Aorta (tissue), 5 donors: Measurements from ENCODE around the gene SPEF2. TPM values are rescaled to one million over a fixed set of nuclear protein-coding genes. Genes with fewer than 3 reads are reported as not detected.
"Not testable (repeated sequence)": the region's sequence is repeated elsewhere in the genome, so short reads cannot be mapped to it uniquely, and the experiment has no call there.

Experiments used
- ATAC-seq: fragments of 200-7000 bp; cut with Tn5 transposase; one replicate; pipeline ENCODE4 v1.9.1; 2022; ENCODE audit warnings: moderate library complexity; ENCODE audit not compliant: low FRiP score
- DNase-seq, 2 donors: peaks; one replicate each; pipeline ENCODE4 v3.0.0-alpha.2; 2020
- H3K27ac ChIP-seq, 2 donors: one replicate each; pipeline ENCODE4 v1.5.1; 2013; ENCODE audit warnings: low read length in 2 of 2, mild to moderate bottlenecking in 2 of 2, moderate library complexity in 2 of 2, control low read depth in 1 of 2, inconsistent platforms in 1 of 2, low read depth in 1 of 2
- H3K27me3 ChIP-seq, 2 donors: one replicate each; pipeline ENCODE4 v1.6.1; 2013; ENCODE audit warnings: control low read depth in 1 of 2, low read length in 1 of 2, mild to moderate bottlenecking in 1 of 2, moderate library complexity in 1 of 2; ENCODE audit not compliant: insufficient read depth in 2 of 2, control insufficient read depth in 1 of 2
- H3K36me3 ChIP-seq, 2 donors: one replicate each; pipeline ENCODE4 v1.6.1; 2013; ENCODE audit warnings: control low read depth in 1 of 2, low read length in 1 of 2, mild to moderate bottlenecking in 1 of 2; ENCODE audit not compliant: insufficient read depth in 2 of 2, control insufficient read depth in 1 of 2
- H3K4me1 ChIP-seq, 2 donors: one replicate each; pipeline ENCODE4 v1.6.1; 2013; ENCODE audit warnings: low read length in 2 of 2, control low read depth in 1 of 2, mild to moderate bottlenecking in 1 of 2, moderate library complexity in 1 of 2; ENCODE audit not compliant: insufficient read depth in 2 of 2, control insufficient read depth in 1 of 2
- H3K4me3 ChIP-seq, 2 donors: one replicate each; pipeline ENCODE4 v1.5.1; 2013; ENCODE audit warnings: low read length in 2 of 2, control low read depth in 1 of 2, mild to moderate bottlenecking in 1 of 2
- H3K9me3 ChIP-seq: one replicate; pipeline ENCODE4 v1.6.1; 2013; ENCODE audit warnings: mild to moderate bottlenecking, low read length; ENCODE audit not compliant: control insufficient read depth
- WGBS, 2 donors: extraction: QIAGEN DNeasy Blood & Tissue Kit; methylation state at CpG; one replicate each; pipeline ENCODE4 v1.1.7; 2013; 5-methylcytosine and 5-hydroxymethylcytosine counted together
- intact Hi-C, 2 donors: fragments of 100-400 bp; cut with DNase I; formaldehyde crosslinking; loops; one replicate each; pipeline versions ENCODE4 v1.14.2 to v1.15.0; 2022
- polyA plus RNA-seq, 2 donors: library from polyadenylated mRNA; stranded (reverse); fragments of 200-250 nt; gene quantifications; one replicate each; pipeline ENCODE4 v1.2.3, GENCODE V29; 2013
- total RNA-seq, 2 donors: library from RNA; stranded (reverse); fragmentation: NEBNext Ultra II Directional; extraction: Animal tissue kit (Norgen Biotek cat#: 25700); gene quantifications; one replicate each; pipeline ENCODE4 v1.2.1, GENCODE V29; 2021
- donor health status: healthy with polysubstance abuse.
- donor health status: Bipolar disorder and iron deficiency.
- donor health status: DM: no; HTN: no; CAD: no.
- donor health status: DM: no; HTN: no; CAD: no.
- donor health status: DM: yes; HTN: yes; CAD: no.

SPEF2 gene
- total and polyA plus RNA-seq, 4 donors: 1.0 to 10.9 (median 4.7) TPM

GRCh38 chr5:35833224-35833623 lies 215.6 kb downstream of the SPEF2 start:
- no peak overlapping the region for H3K4me3 ChIP-seq
- WGBS, 2 donors: 81 to 89% methylated on average over 2 of the region's 2 CpGs
- no peak overlapping the region for H3K27ac ChIP-seq
- no peaks in the 10 kb centered on the region for H3K36me3 ChIP-seq
- intact Hi-C loops: no loop called here
- no peaks in the 10 kb centered on the region for H3K27me3 ChIP-seq
- DNase-seq (no peak), ATAC-seq (no peak)
- H3K9me3 ChIP-seq: no peaks in the 10 kb centered on the region
- no peaks in the 10 kb centered on the region for H3K4me1 ChIP-seq

GRCh38 chr5:35835796-35836742 lies 218.4 kb downstream of the SPEF2 start:
- DNase-seq: no peak
- H3K4me1 ChIP-seq: no peaks in the 10 kb centered on the region
- WGBS, 2 donors: 86 to 89% methylated on average over 7 of the region's 7 CpGs
- ATAC-seq: no peak
- intact Hi-C loops: no loop called here
- H3K4me3 ChIP-seq: no peak overlapping the region
- H3K27me3 ChIP-seq: no peaks in the 10 kb centered on the region
- no peaks in the 10 kb centered on the region for H3K9me3 ChIP-seq
- no peak overlapping the region for H3K27ac ChIP-seq
- no peaks in the 10 kb centered on the region for H3K36me3 ChIP-seq

- Histone ChIP-seq H3K27me3 (no peaks in the 10 kb centered on the region), H3K4me3 (no peak overlapping the region), H3K36me3 (no peaks in the 10 kb centered on the region), H3K9me3 (no peaks in the 10 kb centered on the region), H3K4me1 (no peaks in the 10 kb centered on the region), H3K27ac (no peak overlapping the region)
- DNase-seq (no peak), ATAC-seq (no peak)
- intact Hi-C loops: no loop called here
- 86 to 88% methylated on average over 5 of the region's 5 CpGs for WGBS, 2 donors
These were observed 220.8 kb downstream of the SPEF2 start for GRCh38 chr5:35838370-35839042.

GRCh38 chr5:35842856-35843255 lies 225.2 kb downstream of the SPEF2 start:
- intact Hi-C loops: no loop called here
- Histone ChIP-seq H3K36me3 (no peaks in the 10 kb centered on the region), H3K4me1 (no peaks in the 10 kb centered on the region), H3K9me3 (no peaks in the 10 kb centered on the region), H3K4me3 (no peak overlapping the region), H3K27ac (no peak overlapping the region), H3K27me3 (peaks cover 0 to 2% of the 10 kb centered on the region in 2 donors)
- ATAC-seq (no peak), DNase-seq (no peak)

GRCh38 chr5:35845508-35845907 lies 227.8 kb downstream of the SPEF2 start:
- H3K4me3 ChIP-seq, DNase-seq, H3K27ac ChIP-seq, H3K36me3 ChIP-seq, intact Hi-C loops, H3K9me3 ChIP-seq, H3K4me1 ChIP-seq, H3K27me3 ChIP-seq, ATAC-seq: not testable (repeated sequence)
- 72 to 75% methylated on average over 2 of the region's 2 CpGs for WGBS, 2 donors

- no peak overlapping the region for H3K27ac ChIP-seq
- peaks cover 0 to 2% of the 10 kb centered on the region in 2 donors for H3K27me3 ChIP-seq
- H3K4me3 ChIP-seq: no peak overlapping the region
- DNase-seq (no peak), ATAC-seq (no peak)
- no peaks in the 10 kb centered on the region for H3K4me1 ChIP-seq
- H3K36me3 ChIP-seq: no peaks in the 10 kb centered on the region
- H3K9me3 ChIP-seq: no peaks in the 10 kb centered on the region
- intact Hi-C loops: no loop called here
These were observed 229.8 kb downstream of the SPEF2 start for GRCh38 chr5:35847491-35847890.

GRCh38 chr5:35847961-35848360 lies 230.3 kb downstream of the SPEF2 start:
- intact Hi-C loops: no loop called here

GRCh38 chr5:35849860-35850259 lies 232.2 kb downstream of the SPEF2 start:
- 77 to 81% methylated on average over 6 of the region's 6 CpGs for WGBS, 2 donors
- Histone ChIP-seq H3K27me3 (peaks cover 0 to 2% of the 10 kb centered on the region in 2 donors), H3K36me3 (no peaks in the 10 kb centered on the region), H3K27ac (no peak overlapping the region), H3K4me1 (no peaks in the 10 kb centered on the region), H3K9me3 (no peaks in the 10 kb centered on the region), H3K4me3 (no peak overlapping the region)
- intact Hi-C loops: no loop called here
- ATAC-seq: no peak
- DNase-seq: no peak

More at GRCh38 chr5:35847961-35848360, 230.3 kb downstream of the SPEF2 start:
- peaks cover 0 to 2% of the 10 kb centered on the region in 2 donors for H3K27me3 ChIP-seq
- WGBS, 2 donors: 43 to 56% methylated on average over 3 of the region's 3 CpGs
- no peak for DNase-seq
- H3K4me1 ChIP-seq: no peaks in the 10 kb centered on the region
- H3K27ac ChIP-seq: no peak overlapping the region
- H3K36me3 ChIP-seq: no peaks in the 10 kb centered on the region
- no peak for ATAC-seq
- no peak overlapping the region for H3K4me3 ChIP-seq
- H3K9me3 ChIP-seq: no peaks in the 10 kb centered on the region
